ENCODE data around the gene YWHAE.

YWHAE gene

DNA sequence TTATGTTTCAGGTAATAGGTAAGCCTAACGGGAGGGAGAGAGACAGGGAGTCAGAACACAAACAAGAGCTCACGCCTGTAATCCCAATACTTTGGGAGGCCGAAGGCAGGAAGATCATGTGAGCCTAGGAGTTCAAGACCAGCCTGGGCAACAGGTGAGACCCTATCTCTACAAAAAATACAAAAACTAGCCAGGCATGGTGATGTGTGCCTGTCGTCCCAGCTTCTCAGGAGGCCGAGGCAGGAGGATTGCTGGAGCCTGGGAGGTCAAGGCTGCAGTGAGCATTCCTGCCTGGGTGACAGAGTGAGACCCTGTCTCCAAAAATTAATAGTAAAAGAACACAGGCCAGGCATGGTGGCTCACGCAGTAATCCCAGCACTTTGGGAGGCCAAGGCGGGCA is 27.4 kb downstream of the YWHAE start:
- no peak for DNase-seq (ENCODE audit: low read depth)
- no peak overlapping the region for H3K4me3 ChIP-seq (ENCODE audit: low read length)
- TF ChIP-seq, protein P1, sequence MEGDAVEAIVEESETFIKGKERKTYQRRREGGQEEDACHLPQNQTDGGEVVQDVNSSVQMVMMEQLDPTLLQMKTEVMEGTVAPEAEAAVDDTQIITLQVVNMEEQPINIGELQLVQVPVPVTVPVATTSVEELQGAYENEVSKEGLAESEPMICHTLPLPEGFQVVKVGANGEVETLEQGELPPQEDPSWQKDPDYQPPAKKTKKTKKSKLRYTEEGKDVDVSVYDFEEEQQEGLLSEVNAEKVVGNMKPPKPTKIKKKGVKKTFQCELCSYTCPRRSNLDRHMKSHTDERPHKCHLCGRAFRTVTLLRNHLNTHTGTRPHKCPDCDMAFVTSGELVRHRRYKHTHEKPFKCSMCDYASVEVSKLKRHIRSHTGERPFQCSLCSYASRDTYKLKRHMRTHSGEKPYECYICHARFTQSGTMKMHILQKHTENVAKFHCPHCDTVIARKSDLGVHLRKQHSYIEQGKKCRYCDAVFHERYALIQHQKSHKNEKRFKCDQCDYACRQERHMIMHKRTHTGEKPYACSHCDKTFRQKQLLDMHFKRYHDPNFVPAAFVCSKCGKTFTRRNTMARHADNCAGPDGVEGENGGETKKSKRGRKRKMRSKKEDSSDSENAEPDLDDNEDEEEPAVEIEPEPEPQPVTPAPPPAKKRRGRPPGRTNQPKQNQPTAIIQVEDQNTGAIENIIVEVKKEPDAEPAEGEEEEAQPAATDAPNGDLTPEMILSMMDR (conservative IDR thresholded peaks at IDR 0.05; ENCODE audit: low read depth, low read length), result no peak

DNA sequence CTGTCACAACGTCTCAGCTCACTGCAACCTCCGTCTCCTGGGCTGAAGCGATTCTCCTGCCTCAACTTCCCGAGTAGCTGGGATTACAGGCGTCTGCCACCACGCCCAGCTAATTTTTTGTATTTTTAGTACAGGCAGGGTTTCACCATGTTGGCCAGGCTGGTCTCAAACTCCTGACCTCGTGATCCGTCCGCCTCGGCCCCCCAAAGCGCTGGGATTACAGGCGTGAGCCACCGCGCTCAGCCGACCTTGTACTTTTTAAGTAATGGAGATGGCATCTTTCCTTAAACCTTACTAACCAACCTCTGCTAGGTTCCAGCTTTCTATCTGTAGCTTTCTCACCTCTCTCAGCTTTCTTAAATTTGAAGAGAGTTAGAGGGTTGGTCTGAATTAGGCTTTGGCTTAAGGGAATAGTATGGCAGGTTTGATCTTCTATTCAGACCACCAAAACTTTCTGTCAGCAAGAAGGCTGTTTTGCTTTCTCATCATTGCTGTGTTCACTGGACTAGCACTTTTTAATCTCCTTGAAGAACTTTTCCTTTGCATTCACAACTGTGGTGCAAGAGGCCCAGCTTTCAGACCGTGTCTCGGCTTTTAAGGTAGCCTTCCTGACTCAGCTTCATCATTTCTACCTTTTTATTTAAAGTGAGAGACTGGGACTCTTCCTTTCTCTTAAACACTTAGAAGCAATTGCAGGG is 28.0 kb downstream of the YWHAE start:
- H3K4me3 ChIP-seq (ENCODE audit: low read length), result no peak overlapping the region
- no peak for DNase-seq (ENCODE audit: low read depth)
- TF ChIP-seq, protein P1 (conservative IDR thresholded peaks at IDR 0.05; ENCODE audit: low read depth, low read length), result no peak

DNA sequence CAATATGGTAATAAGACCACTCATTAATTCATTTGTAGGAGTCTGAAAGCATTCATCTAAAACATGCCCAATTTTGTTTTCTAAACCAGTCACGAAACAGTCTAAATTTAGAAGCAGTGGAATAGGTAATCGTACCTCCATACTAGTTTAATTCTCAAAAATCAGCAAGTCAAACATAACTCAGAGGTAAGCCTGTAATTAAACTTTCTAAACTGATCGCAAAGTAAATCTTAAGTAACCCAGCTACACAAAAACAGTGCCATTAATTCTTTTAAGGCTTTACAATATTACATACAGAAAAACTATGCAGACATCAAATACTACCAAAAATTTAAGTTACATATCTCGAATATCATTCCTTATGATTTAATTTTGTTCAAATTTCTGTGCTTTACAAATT is 31.4 kb downstream of the YWHAE start:
- no peak overlapping the region for H3K4me3 ChIP-seq (ENCODE audit: low read length)
- TF ChIP-seq, protein P1 (conservative IDR thresholded peaks at IDR 0.05; ENCODE audit: low read depth, low read length), result no peak

DNA sequence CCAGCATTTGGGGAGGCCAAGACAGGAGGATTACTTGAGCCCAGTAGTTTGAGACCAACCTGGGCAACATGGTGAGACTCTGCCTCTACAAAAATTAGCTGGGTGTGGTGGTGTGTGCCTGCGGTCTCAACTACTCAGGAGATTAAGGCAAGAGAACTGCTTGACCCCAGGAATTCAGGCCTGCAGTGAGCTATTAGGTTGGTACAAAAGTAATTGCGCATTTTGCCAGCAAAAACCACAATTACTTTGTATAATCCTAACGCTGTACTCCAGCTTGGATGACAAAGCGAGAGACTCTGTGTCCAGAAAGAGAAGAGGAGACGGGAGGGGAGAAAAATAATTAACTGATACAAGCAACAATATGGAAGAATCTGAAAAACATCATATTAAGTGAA is 32.7 kb downstream of the YWHAE start:
- DNase-seq (ENCODE audit: low read depth), result peak; percentile 87
- no peak overlapping the region for H3K4me3 ChIP-seq (ENCODE audit: low read length)
- TF ChIP-seq, protein P1 (conservative IDR thresholded peaks at IDR 0.05; ENCODE audit: low read depth, low read length), result no peak

More for the DNA sequence above, 31.4 kb downstream of the YWHAE start:
- no peak for DNase-seq (ENCODE audit: low read depth)

DNA sequence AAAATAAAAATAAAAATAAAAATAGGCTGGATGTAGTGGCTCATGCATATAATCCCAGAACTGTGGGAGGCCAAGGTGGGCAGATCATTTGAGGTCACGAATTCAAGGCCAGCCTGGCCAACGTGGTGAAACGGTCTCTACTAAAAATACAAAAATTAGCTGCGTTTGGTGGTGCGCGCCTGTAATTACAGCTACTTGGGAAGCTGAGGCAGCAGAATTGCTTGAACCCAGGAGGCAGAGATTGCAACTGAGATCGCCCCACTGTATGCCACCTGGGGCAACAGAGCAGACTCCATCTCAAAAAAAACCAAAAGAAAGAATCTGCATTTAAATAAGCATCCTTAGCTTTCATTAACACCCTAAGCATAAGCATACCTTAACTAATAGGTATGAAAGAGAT is 33.8 kb downstream of the YWHAE start:
- TF ChIP-seq, protein P1 (conservative IDR thresholded peaks at IDR 0.05; ENCODE audit: low read depth, low read length), result no peak
- H3K4me3 ChIP-seq (ENCODE audit: low read length), result no peak overlapping the region
- DNase-seq (ENCODE audit: low read depth), result no peak

DNA sequence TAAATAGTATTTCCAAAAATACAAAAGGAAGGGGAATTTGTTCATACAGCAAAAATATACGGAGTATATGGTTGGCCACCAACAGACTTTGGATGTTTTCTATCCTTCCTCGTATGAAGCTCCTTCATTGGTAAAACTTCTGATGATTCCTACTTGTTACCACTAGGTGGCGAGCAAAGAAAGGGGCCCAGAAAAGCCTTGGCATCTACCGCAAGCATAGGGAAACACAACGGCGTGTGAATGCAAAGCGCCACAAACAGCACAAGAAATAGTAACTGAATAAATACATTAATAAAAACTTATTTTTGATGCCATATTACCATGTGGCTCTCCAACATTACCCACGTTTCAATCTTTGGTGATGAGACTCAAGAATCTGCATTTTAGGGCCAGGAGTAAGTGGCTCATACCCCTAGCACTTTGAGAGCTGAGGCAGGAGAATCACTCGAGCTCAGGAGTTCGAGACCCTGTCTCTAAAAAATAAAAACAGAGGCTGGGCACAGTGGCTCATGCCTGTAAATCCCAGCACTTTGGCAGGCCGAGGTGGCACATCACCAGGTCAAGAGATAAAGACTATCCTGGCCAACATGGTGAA is 34.5 kb downstream of the YWHAE start:
- H3K4me3 ChIP-seq (ENCODE audit: low read length), result no peak overlapping the region
- DNase-seq (ENCODE audit: low read depth), result peak; percentile 50
- TF ChIP-seq, protein P1 (conservative IDR thresholded peaks at IDR 0.05; ENCODE audit: low read depth, low read length), result peak; percentile 90

DNA sequence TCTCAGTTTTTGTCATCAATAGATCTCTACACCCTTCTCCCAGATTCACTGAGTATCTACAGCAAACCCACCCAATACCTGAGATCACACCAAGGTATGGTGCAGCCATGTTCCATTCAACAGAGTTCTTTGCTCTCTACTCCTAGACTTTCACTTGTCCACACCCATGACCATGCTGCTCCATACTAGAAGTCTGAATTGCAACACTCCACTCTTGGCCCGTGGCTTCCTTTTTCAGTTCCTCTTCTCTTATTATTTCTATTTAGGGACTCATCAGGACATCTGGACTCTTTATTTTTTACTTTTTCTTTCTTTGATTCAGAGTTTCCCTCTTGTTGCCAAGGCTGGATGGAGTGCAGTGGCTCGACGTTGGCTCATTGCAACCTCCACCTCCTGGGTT is 37.1 kb downstream of the YWHAE start:
- TF ChIP-seq, protein P1 (conservative IDR thresholded peaks at IDR 0.05; ENCODE audit: low read depth, low read length), result no peak
- H3K4me3 ChIP-seq (ENCODE audit: low read length), result no peak overlapping the region
- DNase-seq (ENCODE audit: low read depth), result no peak

Measured in retinal pigment epithelial cell (primary cell).